Measurements from ENCODE around the gene GPR137.
A peak's percentile ranks its signal among the peaks of the same experiment; 100 is the strongest.
"Not testable (repeated sequence)": the region's sequence is repeated elsewhere in the genome, so short reads cannot be mapped to it uniquely, and the experiment has no call there.

GPR137 gene

DNA sequence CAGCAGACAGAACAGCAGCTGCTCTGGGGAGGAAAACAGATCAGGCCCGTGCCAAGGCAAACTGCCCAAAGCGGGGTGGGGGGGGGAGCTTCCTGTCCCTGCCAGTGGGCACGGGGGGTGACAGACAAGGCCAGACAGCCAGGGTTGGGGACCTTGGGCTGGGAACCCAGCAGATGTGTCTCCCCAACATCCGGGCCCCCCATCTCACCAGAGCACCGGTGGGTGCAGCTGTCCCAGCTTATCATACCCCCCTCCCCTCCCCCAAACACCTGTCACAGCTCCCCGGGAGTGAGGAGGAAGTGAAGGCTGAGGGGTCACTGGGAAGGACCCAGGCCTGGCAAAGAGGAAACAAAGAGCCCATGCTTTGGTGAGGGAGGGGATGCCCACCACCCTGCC, 40.2 kb upstream of the GPR137 start:
- Histone ChIP-seq H3K4me1 (ENCODE audit: control insufficient read depth in 2 of 2, insufficient read depth in 1 of 2, low read depth in 1 of 2, low read length in 2 of 2) (peaks cover 21 to 37% of the 10 kb centered on the region in 2 donors), H4K91ac (ENCODE audit: low read depth, low read length, poor library complexity) (no peak overlapping the region), H4K8ac (ENCODE audit: low read depth, low read length) (peak overlapping the region; percentile 86), H3K23ac (ENCODE audit: low read depth, low read length, poor library complexity) (peak overlapping the region; percentile 96), H2BK5ac (ENCODE audit: low read length) (peak overlapping the region; percentile 76), H3K79me1 (ENCODE audit: low read depth, low read length) (peaks cover 21% of the 10 kb centered on the region), H3K27ac (replicated peaks; ENCODE audit: low read length) (no peak overlapping the region), H3K18ac (ENCODE audit: low read length) (peak overlapping the region; percentile 92), H2AK5ac (ENCODE audit: low read depth, low read length) (peak overlapping the region; percentile 98), H2BK15ac (ENCODE audit: low read length) (no peak overlapping the region), H2BK120ac (ENCODE audit: low read depth, low read length) (peak overlapping the region; percentile 52), H3K27me3 (ENCODE audit: control insufficient read depth in 3 of 3, insufficient read depth in 3 of 3, low read depth in 1 of 3, low read length in 3 of 3) (no peaks in the 10 kb centered on the region), H3K4me2 (ENCODE audit: insufficient read depth, low read length, poor library complexity, severe bottlenecking) (peak overlapping the region; percentile 84), H3K4me3 (ENCODE audit: low read length in 2 of 2) (peak overlapping the region; percentile 70 to 94), H3K14ac (ENCODE audit: low read length) (peak overlapping the region; percentile 79), H3K9ac (ENCODE audit: low read depth, low read length, poor library complexity) (peak overlapping the region; percentile 95), H3K4ac (ENCODE audit: low read length) (no peak overlapping the region), H3K36me3 (replicated peaks in 1 of 2; ENCODE audit: control insufficient read depth in 2 of 2, insufficient read depth in 2 of 2, low read length in 2 of 2) (peaks cover 11 to 19% of the 10 kb centered on the region in 2 donors), H2BK12ac (ENCODE audit: low read length) (peak overlapping the region; percentile 97), H2AFZ (ENCODE audit: low read length) (no peak overlapping the region), H3K9me3 (replicated peaks in 1 of 2; ENCODE audit: control insufficient read depth in 2 of 2, insufficient read depth in 1 of 2, low read depth in 1 of 2, low read length in 2 of 2) (no peaks in the 10 kb centered on the region)
- WGBS, 2 donors (ENCODE audit: extremely low coverage in 2 of 2, insufficient read length in 2 of 2, insufficient replicate concordance in 1 of 2), result no CpG with 5 or more reads among the region's 6 CpGs
- DNase-seq (ENCODE audit: low spot score), result no peak

GRCh38 chr11:64245797-64246620, 39.6 kb upstream of the GPR137 start:
- peaks cover 11 to 19% of the 10 kb centered on the region in 2 donors for H3K36me3 ChIP-seq (replicated peaks in 1 of 2; ENCODE audit: control insufficient read depth in 2 of 2, insufficient read depth in 2 of 2, low read length in 2 of 2)
- H3K27ac ChIP-seq (replicated peaks; ENCODE audit: low read length), result no peak overlapping the region
- H3K9ac ChIP-seq (ENCODE audit: low read depth, low read length, poor library complexity), result peak overlapping the region; percentile 95
- peak overlapping the region; percentile 63 for H2AFZ ChIP-seq (ENCODE audit: low read length)
- H3K23ac ChIP-seq (ENCODE audit: low read depth, low read length, poor library complexity), result peak overlapping the region; percentile 96
- H2AK5ac ChIP-seq (ENCODE audit: low read depth, low read length), result peak overlapping the region; percentile 98
- H2BK15ac ChIP-seq (ENCODE audit: low read length), result peak overlapping the region; percentile 47
- no peak for DNase-seq (ENCODE audit: low spot score)
- H3K4me3 ChIP-seq (ENCODE audit: low read length in 2 of 2), result peak overlapping the region; percentile 70 to 94
- peak overlapping the region; percentile 52 for H2BK120ac ChIP-seq (ENCODE audit: low read depth, low read length)
- peak overlapping the region; percentile 92 for H3K18ac ChIP-seq (ENCODE audit: low read length)
- H4K8ac ChIP-seq (ENCODE audit: low read depth, low read length), result peak overlapping the region; percentile 86
- H3K4ac ChIP-seq (ENCODE audit: low read length), result peak overlapping the region; percentile 97
- H2BK5ac ChIP-seq (ENCODE audit: low read length), result peak overlapping the region; percentile 76
- peak overlapping the region; percentile 97 for H2BK12ac ChIP-seq (ENCODE audit: low read length)
- H3K14ac ChIP-seq (ENCODE audit: low read length), result peak overlapping the region; percentile 79
- peak overlapping the region; percentile 84 for H3K4me2 ChIP-seq (ENCODE audit: insufficient read depth, low read length, poor library complexity, severe bottlenecking)
- H4K91ac ChIP-seq (ENCODE audit: low read depth, low read length, poor library complexity), result no peak overlapping the region
- H3K79me1 ChIP-seq (ENCODE audit: low read depth, low read length), result peaks cover 21% of the 10 kb centered on the region
- H3K27me3 ChIP-seq (ENCODE audit: control insufficient read depth in 3 of 3, insufficient read depth in 3 of 3, low read depth in 1 of 3, low read length in 3 of 3), result no peaks in the 10 kb centered on the region
- WGBS, 2 donors (ENCODE audit: extremely low coverage in 2 of 2, insufficient read length in 2 of 2, insufficient replicate concordance in 1 of 2), result no CpG with 5 or more reads among the region's 46 CpGs
- H3K4me1 ChIP-seq (ENCODE audit: control insufficient read depth in 2 of 2, insufficient read depth in 1 of 2, low read depth in 1 of 2, low read length in 2 of 2), result peaks cover 23 to 41% of the 10 kb centered on the region in 2 donors
- H3K9me3 ChIP-seq (replicated peaks in 1 of 2; ENCODE audit: control insufficient read depth in 2 of 2, insufficient read depth in 1 of 2, low read depth in 1 of 2, low read length in 2 of 2), result no peaks in the 10 kb centered on the region

DNA sequence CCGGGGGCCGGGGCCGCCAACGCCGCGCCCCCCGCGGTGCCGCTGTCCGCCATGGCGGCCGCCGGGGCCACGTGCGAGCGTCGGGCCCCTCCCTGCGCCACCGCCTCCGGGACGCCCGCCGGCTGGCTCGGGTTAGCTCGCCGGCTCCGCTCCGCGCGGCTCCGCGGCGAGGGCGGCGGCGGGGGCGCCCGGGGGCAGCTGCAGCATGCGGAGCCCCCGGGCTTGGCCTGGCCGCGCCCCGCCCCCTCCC, 39.1 kb upstream of the GPR137 start:
- H3K4me1 ChIP-seq (ENCODE audit: control insufficient read depth in 2 of 2, insufficient read depth in 1 of 2, low read depth in 1 of 2, low read length in 2 of 2), result peaks cover 23 to 43% of the 10 kb centered on the region in 2 donors
- not testable (repeated sequence) for H4K91ac ChIP-seq (ENCODE audit: low read depth, low read length, poor library complexity); H3K27me3 ChIP-seq (ENCODE audit: control insufficient read depth in 3 of 3, insufficient read depth in 3 of 3, low read depth in 1 of 3, low read length in 3 of 3); H3K27ac ChIP-seq (replicated peaks; ENCODE audit: low read length); H2BK12ac ChIP-seq (ENCODE audit: low read length); H3K18ac ChIP-seq (ENCODE audit: low read length); H4K8ac ChIP-seq (ENCODE audit: low read depth, low read length); H3K9ac ChIP-seq (ENCODE audit: low read depth, low read length, poor library complexity); H2AK5ac ChIP-seq (ENCODE audit: low read depth, low read length); H3K4ac ChIP-seq (ENCODE audit: low read length); H2BK120ac ChIP-seq (ENCODE audit: low read depth, low read length); H3K14ac ChIP-seq (ENCODE audit: low read length); H3K9me3 ChIP-seq (replicated peaks in 1 of 2; ENCODE audit: control insufficient read depth in 2 of 2, insufficient read depth in 1 of 2, low read depth in 1 of 2, low read length in 2 of 2); DNase-seq (ENCODE audit: low spot score); H2BK5ac ChIP-seq (ENCODE audit: low read length); H3K23ac ChIP-seq (ENCODE audit: low read depth, low read length, poor library complexity); H2BK15ac ChIP-seq (ENCODE audit: low read length)
- H3K4me3 ChIP-seq (ENCODE audit: low read length in 2 of 2), result peak overlapping the region; percentile 70 to 94
- peak overlapping the region; percentile 84 for H3K4me2 ChIP-seq (ENCODE audit: insufficient read depth, low read length, poor library complexity, severe bottlenecking)
- peak overlapping the region; percentile 63 for H2AFZ ChIP-seq (ENCODE audit: low read length)
- H3K79me1 ChIP-seq (ENCODE audit: low read depth, low read length), result peaks cover 21% of the 10 kb centered on the region
- no CpG with 5 or more reads among the region's 43 CpGs for WGBS, 2 donors (ENCODE audit: extremely low coverage in 2 of 2, insufficient read length in 2 of 2, insufficient replicate concordance in 1 of 2)
- peaks cover 11 to 19% of the 10 kb centered on the region in 2 donors for H3K36me3 ChIP-seq (replicated peaks in 1 of 2; ENCODE audit: control insufficient read depth in 2 of 2, insufficient read depth in 2 of 2, low read length in 2 of 2)

- Histone ChIP-seq H4K8ac (ENCODE audit: low read depth, low read length) (peak within 1 kb of the TSS; percentile 86), H4K91ac (ENCODE audit: low read depth, low read length, poor library complexity) (no peak within 1 kb of the TSS), H3K18ac (ENCODE audit: low read length) (peak within 1 kb of the TSS; percentile 92), H2AK5ac (ENCODE audit: low read depth, low read length) (peak within 1 kb of the TSS; percentile 98), H3K36me3 (replicated peaks in 1 of 2; ENCODE audit: control insufficient read depth in 2 of 2, insufficient read depth in 2 of 2, low read length in 2 of 2) (peaks cover 11 to 19% of the 10 kb centered on the region in 2 donors), H3K4me2 (ENCODE audit: insufficient read depth, low read length, poor library complexity, severe bottlenecking) (peak within 1 kb of the TSS; percentile 98), H2BK120ac (ENCODE audit: low read depth, low read length) (peak within 1 kb of the TSS; percentile 52), H3K14ac (ENCODE audit: low read length) (peak within 1 kb of the TSS; percentile 96), H3K27ac (replicated peaks; ENCODE audit: low read length) (peak within 1 kb of the TSS; percentile 61), H3K4me3 (ENCODE audit: low read length in 2 of 2) (peak within 1 kb of the TSS; percentile 70 to 94), H3K9me3 (replicated peaks in 1 of 2; ENCODE audit: control insufficient read depth in 2 of 2, insufficient read depth in 1 of 2, low read depth in 1 of 2, low read length in 2 of 2) (no peaks in the 10 kb centered on the region), H2BK5ac (ENCODE audit: low read length) (peak within 1 kb of the TSS; percentile 76), H3K4me1 (ENCODE audit: control insufficient read depth in 2 of 2, insufficient read depth in 1 of 2, low read depth in 1 of 2, low read length in 2 of 2) (peaks cover 25 to 43% of the 10 kb centered on the region in 2 donors), H3K27me3 (ENCODE audit: control insufficient read depth in 3 of 3, insufficient read depth in 3 of 3, low read depth in 1 of 3, low read length in 3 of 3) (no peaks in the 10 kb centered on the region), H2BK15ac (ENCODE audit: low read length) (peak within 1 kb of the TSS; percentile 47), H2BK12ac (ENCODE audit: low read length) (peak within 1 kb of the TSS; percentile 97), H3K4ac (ENCODE audit: low read length) (peak within 1 kb of the TSS; percentile 97), H2AFZ (ENCODE audit: low read length) (peak within 1 kb of the TSS; percentile 83), H3K79me1 (ENCODE audit: low read depth, low read length) (peaks cover 16% of the 10 kb centered on the region), H3K9ac (ENCODE audit: low read depth, low read length, poor library complexity) (peak within 1 kb of the TSS; percentile 95), H3K23ac (ENCODE audit: low read depth, low read length, poor library complexity) (peak within 1 kb of the TSS; percentile 96)
- DNase-seq (ENCODE audit: low spot score), result peak; percentile 87
- no CpG with 5 or more reads among the region's 74 CpGs for WGBS, 2 donors (ENCODE audit: extremely low coverage in 2 of 2, insufficient read length in 2 of 2, insufficient replicate concordance in 1 of 2)
These were observed 38.5 kb upstream of the GPR137 start, which contains the start of gene PPP1R14B for GRCh38 chr11:64246871-64247728. PPP1R14B (minus strand) TSS chr11:64246943; CDS start chr11:64246673, 270 bp downstream.

Data from neuronal stem cell (in vitro differentiated cells).